OCI-M2 (cell line): Measurements from ENCODE around the gene SUSD4.

Experiments used
- DNase-seq: peaks from one replicate; lab custom pipeline; 2025; ENCODE audit not compliant: unreplicated experiment; lab: John Stamatoyannopoulos, UW

The SUSD4 gene

DNA sequence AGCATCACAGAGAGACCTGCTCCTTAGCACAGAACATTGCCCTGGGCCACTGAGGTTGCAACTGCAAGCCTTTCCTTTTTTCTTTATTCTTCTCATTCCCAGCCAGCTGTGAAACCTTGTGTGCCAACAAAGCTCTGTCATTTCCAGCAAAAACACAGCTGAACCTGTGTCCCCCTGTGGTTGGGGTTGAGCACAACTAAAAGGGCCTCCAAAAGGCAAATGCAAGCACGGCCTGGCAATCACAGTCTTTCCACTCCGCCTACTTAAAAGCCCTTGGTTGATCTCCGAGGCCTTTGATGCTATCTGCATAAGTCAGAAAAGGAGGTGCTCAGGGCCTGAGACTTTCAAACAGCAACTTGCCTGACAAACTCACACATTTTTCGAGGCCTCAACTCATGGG is 32.7 kb downstream of the SUSD4 start:
- DNase-seq = no peak

DNA sequence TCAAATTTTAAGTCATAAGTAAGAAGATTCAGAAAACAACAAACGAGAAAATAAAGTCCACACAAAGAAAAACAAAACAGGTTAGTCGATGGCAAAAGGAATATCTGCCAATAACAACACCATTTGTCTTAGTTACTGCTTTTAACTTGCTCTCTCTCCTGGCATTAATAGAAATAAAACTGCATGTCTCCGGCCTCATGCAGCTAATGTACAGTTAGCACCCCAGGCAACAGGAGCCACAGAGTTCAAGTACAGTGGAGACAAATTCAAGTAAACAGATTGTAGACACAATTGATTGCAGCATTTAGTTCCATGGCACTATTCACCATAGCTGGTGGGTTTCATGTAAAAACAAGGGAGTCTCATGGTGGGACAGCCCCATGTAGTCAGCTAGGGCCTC is 33.5 kb downstream of the SUSD4 start:
- no peak for DNase-seq

DNA sequence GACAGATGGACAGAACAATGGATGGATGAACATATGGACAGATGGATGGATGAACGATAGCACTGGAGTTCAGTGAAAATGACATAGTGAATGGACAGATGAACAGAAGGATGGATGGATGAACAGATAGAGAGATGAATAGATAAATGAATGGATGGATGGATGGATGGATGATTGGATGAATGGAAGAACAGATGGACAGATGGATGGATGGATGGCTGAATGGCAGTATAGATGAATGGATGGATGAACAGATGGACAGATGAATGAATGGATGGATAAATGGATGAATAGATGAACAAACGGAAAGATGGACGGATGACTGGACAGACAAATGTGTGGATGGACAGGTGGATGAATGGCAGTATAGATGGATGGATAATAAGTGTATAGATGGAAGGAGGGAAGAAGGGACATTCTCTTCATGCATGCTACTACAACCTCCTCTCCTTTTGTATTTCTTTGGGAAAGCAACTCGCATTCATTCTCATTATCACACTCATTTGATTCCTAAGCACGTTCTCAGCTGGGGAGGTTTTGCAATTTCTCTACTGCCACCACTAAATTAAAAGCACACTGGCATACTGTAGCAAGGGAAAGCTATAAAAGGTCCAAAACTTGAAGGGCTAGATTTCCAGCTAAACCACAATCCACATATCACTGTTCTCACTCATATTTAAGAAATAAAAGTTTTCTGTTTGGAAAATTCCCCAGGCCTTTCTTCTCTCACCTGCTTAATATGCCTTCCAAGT is 34.1 kb downstream of the SUSD4 start:
- no peak for DNase-seq

DNA sequence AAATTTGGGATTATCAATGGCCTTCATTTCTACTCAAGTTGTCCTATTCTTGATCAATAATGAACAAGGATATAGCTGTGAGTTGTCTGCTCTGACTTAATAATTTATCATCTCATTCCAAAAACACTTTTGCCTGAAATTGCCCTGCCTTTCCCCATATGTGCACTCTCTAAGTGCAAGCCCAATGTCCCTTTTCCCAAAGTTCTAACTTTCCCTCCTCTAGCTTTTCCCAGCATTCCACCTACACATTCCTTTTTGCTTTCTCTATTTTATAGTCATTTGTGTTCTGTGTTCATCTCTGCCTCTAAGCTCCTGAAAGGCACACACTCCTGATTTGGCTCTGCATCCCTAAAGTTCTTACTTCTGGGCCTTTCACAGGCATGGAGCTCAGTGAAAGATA is 34.7 kb downstream of the SUSD4 start:
- no peak for DNase-seq

DNA sequence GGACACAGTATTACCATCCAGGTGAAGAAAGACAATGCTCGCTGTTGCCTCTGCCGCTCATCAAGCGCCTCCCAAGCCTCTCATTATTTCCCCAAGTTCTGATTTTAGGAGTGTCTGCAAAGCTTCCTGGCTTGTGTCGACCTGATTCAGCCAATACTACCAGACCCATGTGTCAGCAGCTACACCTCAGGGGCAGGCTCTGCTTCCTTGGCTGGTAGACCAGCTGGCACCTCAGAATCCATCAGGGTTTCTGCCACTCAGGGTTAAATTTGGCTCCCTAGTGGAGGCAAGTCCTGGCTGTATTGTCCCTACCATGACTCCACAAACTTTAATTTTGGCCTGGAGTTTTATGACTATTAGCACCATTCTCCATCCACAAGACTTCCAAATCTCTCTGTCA is 35.4 kb downstream of the SUSD4 start:
- no peak for DNase-seq

DNA sequence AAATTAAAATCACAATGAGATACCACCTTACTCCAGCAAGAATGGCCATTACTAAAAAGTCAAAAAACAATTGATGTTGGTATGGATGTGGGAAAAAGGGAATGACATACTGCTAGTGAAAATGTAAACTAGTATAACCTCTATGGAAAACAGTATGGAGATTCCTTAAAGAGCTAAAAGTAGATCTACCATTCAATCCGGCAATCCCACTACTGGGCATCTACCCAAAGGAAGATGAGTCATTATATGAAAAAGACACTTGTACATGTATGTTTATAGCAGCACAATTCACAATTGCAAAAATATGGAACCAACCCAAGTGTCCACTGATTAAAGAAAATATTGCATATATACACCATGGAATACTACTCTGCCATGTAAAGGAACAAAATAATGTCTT is 37.2 kb downstream of the SUSD4 start:
- no peak for DNase-seq

DNA sequence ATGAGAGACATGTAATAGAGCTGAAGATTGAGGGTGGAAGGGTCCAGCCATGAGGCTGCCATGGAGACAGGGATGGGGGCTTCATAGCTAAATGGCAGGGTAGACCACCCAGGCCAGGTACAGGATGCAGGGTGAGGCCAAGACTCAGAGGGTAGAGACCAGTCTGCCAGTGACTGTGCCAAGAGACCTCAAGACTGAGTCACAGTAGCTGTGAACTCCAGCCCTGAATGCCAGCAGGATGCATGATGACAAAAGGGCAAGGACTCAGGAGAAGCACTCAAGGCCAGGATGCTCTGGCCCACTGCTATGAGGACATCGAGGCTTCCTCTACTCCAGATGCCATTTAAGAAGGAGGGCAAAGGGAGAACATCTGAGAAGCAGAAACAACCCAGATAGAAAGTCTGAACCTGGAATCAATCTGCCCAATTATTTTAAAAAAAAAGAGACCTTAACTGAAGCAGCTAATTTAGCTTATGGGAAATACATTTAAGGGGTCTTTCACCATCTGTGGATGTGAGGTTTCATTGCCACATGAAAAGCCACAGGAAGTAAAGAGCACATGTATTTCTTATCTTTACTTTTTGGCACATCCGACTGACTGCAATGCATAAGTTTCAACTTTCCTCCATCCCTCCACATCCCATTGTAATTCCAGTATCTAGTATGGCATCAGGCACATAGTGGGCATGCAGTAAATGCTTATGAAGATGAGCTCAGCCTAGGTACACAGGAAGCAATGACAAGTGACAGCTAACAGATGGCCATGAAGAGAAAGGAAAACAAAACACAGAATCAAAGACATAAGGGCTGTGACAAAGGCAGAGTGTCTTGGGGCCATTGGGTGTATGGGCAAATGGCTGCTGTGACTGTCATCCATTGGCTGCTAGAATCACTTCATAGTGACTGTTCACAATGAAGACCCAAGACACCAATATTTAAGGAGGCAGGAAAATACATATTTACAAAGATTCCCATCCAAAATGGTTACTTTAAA is 40.2 kb downstream of the SUSD4 start:
- DNase-seq = no peak

DNA sequence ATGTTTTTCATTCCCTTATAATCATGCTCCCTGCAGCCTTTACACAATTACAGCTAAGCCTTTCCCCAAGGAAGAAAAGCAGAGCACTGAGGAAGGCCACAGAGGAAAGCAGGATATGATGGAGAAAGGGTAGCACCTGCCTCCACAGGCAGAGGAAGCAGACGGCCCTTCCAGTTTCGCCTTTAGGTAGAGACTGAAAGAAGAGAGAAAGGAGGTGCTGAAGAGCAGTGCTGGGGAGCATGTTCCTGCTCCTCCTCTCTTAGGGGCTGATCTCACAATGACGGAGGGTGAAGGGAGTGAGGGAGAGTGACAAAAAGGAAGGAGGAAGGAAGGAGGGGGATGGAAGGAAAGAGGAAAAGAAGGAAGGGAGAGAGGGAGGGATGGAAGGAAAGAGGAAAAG is 41.1 kb downstream of the SUSD4 start:
- no peak for DNase-seq

DNA sequence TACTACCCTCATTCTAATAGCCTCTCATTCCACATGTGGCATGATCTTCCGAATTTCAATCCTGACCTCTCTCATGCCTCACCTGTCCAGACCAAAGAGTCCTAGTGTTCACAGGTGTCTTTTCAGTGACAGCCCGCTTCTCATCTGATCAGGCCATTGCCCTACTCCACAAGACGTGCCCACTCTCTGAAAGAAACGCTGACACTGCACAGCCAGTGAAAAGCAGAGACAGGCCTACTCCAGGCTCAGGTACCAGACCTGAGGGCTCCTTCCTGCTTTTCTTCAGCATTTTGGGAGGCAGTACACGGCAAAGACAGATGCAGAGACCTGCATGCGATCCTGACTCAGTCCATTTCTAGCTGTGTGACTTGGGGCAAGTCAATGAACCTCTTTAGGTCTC is 43.0 kb downstream of the SUSD4 start:
- DNase-seq = no peak

DNA sequence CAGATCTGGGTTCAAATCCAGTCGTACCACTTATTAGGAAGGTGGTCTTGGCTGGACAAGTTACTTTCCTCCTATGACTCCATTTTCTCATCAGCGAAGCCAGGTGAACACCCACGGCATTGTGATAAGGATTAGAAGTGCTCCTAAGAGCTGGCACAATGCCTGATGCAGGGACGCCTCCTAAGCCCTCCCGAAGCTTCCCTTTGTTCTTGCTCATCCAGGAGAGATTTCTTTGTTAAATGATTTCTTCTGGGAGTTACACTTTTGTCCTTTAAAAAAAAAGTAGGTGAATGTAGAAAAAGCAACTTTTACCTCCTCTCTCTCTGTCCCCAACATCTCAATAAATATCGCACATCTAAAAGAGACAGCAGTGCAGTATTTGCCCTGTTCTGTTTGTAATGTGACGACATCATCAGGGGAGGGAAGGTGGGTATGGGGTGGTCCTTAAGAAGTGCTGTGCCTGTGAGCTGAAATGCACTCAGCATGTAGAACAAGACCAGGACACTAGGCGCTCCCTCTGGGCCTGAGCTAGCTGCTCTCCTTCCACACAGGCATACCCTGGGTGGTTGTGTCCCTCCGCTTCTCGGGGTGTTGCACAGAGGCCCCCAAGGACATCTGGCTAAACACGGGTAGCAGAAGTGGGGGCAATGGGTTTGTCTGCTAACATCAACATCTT is 43.9 kb downstream of the SUSD4 start:
- no peak for DNase-seq

DNA sequence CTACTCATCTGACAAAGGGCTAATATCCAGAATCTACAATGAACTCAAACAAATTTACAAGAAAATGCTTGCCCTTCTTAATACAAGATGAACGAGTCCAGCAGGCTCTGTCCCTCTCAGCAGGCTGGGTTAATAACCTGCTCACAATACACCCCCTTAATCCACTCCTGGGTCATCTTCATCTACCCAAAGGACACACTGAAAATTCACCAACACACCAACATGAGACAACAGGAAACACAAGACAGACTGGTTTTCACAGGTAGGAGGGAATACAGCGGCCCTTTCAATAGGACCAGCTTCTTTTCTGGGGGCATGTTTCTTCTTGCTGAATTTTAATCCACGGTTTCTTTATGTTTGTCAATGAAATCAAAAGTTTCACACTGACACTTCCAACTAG is 44.6 kb downstream of the SUSD4 start:
- DNase-seq = no peak

DNA sequence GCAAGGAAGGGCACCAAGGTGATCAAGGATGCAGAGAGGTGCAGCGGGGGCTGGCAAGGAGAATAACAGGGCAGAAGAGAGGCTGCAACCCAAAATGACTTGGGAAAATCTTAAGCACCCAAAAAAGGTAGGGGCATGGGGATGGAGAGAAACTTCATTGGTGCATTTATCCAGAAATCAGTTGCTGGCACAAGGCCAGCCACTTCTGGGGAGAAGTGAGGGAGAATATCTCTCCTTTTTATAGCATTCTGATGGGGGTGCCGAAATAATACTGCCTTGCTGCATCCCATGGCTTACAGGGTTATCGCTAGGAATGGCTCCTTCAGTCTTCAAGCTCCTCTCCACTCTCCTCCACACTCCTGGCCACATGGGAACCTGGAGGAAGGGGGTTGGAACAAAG is 47.9 kb downstream of the SUSD4 start:
- no peak for DNase-seq

DNA sequence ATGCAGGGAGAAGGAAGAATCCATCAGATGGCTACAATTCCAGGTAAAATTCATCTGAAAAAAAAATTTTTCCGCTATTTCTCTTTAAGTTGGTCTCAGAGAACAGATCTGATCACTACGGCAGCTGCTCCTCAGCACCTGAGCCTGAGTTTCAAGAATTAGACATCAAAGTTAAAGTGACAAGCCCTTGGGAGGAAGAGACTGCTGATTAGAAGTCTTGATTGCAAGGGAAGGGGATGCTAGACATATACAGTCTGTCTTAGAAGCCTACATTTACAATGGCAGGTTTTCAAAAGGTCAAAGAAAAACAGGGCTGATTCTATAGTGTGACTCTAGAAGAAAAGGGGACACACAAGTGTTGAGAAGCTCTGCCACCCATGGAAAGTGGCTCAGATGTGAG is 48.3 kb downstream of the SUSD4 start:
- DNase-seq = no peak

DNA sequence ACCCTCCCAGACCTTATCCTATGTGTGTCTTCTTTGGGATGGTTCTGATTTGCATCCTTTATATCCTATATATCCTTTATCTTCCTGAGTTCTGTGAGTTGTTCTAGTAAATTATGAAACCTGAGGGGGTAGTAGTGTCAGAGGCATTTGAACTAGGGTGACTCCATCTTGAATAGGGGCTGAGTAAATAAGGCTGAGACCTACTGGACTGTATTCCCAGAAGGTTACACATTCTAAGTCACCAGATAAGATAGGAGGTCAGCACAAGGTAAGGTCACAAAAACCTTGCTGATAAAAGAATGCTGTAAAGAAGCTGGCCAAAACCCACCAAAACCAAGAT is 50.6 kb downstream of the SUSD4 start:
- DNase-seq = no peak

DNA sequence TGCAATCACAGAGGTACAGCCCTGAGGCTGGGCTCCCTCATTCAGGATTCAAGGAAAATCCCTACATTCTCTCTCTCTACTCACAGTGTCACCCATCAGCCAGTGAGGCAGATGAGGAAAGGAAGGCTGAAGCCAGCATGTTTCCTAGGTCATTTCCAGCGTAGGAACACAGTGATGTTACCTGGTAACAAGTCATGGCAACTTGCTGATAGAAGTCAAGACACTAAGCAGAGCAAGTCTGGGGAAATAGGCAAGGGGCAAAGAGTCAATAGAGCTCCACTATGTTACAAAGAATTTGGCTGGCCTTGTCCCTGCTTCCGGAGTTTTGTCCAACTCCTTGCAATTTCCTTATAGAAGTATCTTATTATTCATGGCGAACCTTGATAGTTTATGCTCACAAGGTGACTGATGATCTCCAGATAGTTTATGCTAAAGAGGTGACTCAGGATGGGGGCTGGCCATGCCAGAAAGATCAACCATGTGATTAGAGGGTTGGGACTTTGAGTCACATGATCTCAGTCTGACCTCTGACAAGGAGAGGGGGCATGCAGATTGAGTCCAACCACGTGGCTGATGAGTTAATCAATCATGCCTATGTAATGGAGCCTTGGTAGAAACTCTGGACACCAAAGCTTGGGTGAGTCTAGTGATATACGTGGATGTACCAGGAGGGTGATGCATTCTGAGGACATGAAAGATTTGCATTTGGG is 51.1 kb downstream of the SUSD4 start:
- DNase-seq = no peak

DNA sequence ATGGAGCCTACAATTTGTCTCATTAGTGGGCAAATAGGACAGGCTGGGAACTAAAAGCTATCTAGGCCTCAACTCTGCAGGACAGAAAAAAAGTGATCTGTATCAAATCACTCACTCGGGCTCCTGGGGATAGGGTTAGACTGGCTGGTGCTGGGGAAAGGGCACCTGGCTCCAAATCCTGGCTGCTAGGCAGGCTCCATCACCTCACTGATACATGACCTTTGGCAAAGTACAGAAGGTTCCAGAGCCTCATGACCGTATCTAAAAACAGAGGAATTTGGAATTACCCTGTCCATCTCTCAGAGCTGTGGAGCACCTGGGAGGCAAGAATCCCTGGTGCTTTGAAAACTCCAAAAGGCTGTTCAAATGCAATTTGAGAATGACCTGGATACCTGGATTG is 51.7 kb downstream of the SUSD4 start:
- no peak for DNase-seq

DNA sequence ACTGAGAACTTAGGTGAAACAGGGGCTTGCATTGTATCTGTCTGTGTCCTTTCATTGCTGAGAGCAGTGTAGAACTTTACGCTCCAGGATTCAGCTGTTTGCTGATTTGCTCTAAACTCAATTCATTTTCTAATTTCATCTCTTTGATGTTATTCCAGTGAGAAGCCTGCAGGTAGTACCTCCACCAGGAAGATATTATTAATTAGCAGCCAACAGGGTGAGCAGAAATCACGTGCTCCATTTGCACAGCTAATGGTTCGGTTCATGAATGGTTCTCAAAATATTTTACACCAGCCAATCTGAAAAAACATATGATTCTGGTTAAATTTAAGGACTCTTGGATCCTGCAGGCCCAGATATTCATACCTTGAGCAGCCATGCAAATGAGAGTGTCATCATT is 52.1 kb downstream of the SUSD4 start:
- no peak for DNase-seq

DNA sequence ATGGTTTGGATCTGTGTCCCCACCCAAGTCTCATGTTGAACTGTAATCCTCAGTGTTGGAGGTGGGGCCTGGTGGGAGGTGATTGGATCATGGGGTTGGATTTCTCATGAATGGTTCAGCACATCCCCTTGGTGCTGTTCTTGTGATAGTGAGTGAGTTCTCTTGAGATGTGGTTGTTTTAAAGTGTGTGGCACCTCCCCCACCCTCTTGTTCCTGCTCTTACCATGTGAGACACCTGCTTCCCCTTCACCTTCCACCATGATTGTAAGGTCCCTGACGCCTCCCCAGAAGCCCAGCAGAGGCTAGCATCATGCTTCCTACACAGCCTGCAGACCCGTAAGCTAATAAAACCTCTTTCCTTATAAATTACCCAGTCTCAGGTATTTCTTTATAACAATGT is 55.8 kb downstream of the SUSD4 start:
- DNase-seq = no peak

DNA sequence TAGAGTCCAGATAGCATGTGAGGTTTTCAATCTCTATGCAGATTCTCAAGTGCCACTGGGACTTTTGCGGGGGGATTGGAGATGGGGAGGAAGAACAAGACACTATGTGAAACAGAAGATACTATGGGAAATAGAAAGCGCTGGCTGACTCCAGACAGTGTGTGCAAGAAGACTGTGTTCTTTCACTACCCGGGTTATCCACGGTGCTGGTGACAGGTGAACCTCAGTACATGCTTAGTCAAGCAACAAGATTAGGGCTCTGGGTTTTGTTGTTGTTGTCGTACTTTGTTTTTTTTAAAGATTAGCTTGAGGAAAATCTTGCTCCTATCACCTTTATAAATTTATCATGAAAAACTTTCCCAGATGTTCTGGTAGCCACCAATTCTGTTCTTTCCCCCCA is 56.4 kb downstream of the SUSD4 start:
- no peak for DNase-seq

DNA sequence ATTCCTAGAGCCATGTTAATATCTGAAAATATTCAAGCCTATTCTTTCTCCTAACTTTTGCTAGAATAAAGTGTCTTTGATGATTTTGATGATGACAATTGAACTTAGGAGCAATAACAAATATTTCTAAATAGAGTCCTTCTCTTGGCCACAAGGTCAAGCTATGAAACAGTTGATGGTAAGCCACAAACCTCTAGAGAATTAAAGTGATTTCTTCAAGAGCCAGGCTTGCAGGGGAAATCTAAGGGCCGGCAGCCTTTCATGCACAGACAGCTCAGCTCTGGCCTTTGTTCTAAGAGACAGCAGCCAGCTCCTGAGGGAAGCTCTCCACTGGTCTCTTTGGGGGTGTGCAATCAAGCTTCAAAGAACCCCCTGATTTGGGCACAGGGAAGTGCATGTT is 59.0 kb downstream of the SUSD4 start:
- DNase-seq = no peak

DNA sequence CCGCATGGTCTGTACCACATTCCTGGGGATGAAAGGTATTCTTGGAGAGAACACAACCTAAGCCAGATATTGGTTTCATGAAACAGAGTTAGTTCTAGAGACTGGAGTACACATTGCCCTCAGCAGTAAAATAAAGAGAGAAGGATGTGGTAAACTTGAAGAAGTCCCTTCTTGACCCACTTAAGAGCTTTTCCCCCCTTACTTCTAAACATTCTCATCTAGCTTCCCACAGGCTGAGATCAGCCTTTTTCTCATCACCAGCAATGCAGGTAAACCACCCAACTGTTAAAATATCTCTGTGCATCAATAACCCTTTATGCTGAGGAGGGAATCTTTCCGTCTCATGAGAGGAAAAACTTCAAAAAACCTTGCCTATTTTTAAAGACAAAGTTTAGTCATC is 62.6 kb downstream of the SUSD4 start:
- DNase-seq = no peak
